GM21825 (cell line): ENCODE data around the gene ABLIM2.
"Not testable (repeated sequence)": the region's sequence is repeated elsewhere in the genome, so short reads cannot be mapped to it uniquely, and the experiment has no call there.

Experiments
- ATAC-seq: cut with Tn5 transposase; IDR thresholded peaks from one replicate; pipeline ENCODE4 v1.9.1; 2021; ENCODE audit warnings: mild to moderate bottlenecking, moderate library complexity; ENCODE audit not compliant: unreplicated experiment

The ABLIM2 gene

DNA sequence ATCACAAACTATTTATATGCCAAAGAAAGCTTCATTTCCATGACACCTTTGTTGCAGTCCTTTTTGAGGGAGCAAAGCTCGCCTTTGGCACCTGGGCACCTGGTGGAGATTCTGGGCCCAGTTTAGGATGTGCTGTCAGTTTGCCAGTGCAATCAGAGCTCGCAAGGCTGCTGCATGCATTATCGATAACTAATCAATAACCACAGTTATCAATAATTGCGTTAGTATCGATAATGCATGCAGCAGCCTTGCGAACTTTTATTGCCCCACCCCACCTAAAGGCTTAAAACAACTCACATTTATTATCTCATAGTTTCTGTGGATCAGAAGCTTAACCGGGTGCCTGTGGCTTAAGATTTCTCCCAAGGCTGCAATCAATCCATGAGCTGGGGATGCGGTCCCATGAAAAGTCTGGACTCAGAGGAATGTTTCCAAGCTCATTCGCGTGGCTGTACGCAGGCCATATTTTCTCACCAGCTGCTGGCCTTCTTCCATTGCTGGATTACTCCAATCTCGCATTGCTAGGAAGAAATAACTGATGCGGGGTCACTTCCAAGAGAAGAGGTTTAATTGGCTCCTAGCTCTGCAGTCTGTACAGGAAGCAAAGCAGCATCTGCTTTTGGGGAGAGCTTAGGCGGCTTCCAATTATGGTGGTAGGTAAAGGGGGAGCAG is 212.8 kb downstream of the ABLIM2 start:
- ATAC-seq, result no peak

DNA sequence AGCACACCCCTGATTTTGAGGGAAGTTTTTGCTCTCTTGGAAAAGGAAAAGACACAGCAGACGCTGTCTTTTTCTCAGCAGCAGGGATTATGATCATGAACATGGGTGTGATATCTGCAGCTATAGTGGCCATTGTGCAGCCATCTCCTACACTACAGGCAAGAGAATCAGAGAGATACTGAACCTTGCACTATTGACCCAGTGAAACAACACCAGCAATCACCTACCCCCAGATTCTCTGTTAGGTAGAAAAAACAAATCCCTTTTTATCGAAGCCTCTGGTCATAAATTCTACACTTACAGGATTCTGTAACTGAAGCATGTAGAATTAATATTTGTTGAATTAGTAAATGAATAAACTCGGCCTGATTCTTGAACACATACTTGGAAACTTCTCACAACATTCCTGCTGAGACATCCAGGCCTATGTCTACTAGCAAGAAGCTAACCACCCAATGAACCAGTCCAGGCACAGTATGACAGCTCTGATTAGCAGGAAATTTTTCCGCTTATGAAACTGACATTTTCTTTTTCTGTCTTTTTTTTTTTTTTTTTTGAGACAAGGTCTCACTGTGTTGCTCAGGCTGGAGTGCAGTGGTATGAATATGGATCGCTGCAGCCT is 213.9 kb downstream of the ABLIM2 start:
- no peak for ATAC-seq

DNA sequence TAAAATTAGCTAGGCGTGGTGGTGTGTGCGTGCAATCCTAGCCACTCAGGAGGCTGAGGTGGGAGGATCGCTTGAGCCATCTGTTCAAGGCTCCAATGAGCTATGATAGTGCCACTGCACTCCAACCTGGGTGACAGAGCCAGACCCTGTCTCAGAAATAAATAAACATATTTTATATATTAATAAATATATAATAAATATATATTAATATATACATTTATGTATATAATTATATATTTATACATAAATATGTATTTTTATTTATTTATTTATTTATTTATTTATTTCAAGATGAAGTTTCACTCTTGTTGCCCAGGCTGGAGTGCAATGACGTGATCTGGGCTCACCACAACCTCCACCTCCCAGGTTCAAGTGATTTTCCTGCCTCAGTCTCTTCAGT is 214.9 kb downstream of the ABLIM2 start:
- ATAC-seq, result not testable (repeated sequence)

DNA sequence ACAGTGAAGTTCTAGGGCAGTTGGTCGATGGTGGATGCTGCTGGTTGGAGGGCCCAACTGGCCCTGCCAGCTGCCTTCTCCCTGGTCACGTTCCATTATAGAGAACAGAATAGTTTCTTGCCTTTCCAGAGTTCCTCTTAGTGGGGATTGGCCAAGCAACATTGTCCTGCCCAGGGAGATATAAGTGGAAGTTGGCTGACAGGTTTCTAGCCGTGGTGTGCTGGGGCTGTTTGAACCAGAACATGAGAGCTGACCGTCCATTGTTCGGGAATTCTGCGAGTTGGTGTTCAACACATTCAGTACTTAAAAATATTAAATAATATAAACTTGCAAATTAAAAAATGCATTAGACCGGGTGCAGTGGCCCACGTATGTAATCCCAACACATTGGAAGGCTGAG is 215.4 kb downstream of the ABLIM2 start:
- no peak for ATAC-seq

DNA sequence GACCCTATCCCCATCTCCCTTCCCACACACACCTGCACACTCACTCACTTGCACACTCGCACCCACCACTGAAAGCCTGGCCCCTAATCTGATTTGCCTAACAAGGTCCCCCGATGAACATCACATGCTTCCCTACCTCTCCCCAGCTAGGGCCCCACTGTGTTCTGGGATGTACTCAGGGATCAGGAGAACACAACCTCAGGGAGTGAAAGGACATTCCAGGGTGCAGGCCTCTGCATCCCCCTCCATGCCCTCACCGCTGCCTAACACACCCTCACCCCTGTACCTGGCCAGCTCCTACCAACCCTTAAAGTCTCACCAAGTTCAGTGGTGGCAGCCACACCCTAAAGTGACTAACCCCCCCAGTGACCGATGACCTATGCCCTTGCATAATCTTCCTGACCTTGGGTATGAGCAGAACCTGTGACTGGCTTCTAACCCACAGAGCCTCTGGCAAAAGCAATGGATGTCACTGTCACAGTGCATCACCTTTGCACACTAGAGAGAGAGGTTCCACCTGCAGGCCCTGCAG is 216.6 kb downstream of the ABLIM2 start:
- no peak for ATAC-seq

DNA sequence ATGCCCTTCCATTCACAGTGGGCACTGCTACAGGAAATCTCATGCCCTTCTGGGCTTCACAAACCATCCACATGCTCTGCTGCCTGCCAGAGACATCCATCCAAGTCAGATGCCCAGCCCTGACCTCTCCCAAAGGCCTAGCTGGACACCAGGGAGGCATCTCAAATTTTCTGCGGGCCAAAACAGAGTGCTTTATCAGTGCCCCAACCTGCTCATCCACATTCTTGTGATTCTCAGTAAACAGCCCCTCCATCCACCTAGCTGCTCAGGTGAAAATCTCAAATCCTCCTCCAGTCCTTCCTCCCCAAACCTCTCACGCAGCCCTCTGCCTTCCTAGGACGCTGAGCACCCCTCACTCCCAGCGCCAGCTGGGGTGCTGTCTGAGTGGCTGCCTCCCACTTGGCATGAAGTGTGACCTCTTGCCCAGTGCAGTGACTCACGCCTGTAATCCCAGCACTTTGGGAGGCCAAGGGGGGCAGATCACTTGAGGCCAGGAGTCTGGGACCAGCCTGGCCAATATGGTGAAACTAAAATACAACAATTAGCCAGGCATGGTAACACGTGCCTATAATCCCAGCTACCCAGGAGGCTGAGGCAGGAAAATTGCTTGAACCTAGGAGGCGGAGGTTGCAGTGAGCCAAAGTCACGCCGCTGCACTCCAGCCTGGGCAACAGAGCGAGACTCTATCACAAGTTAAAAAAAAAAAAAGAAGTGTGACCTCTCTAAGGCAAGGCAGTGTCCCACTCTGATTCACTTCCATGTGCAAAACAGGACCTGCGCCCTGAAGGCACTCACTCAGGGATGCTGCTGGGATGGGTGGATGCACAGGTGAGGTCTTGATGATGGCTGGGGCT is 217.3 kb downstream of the ABLIM2 start:
- ATAC-seq, result no peak

DNA sequence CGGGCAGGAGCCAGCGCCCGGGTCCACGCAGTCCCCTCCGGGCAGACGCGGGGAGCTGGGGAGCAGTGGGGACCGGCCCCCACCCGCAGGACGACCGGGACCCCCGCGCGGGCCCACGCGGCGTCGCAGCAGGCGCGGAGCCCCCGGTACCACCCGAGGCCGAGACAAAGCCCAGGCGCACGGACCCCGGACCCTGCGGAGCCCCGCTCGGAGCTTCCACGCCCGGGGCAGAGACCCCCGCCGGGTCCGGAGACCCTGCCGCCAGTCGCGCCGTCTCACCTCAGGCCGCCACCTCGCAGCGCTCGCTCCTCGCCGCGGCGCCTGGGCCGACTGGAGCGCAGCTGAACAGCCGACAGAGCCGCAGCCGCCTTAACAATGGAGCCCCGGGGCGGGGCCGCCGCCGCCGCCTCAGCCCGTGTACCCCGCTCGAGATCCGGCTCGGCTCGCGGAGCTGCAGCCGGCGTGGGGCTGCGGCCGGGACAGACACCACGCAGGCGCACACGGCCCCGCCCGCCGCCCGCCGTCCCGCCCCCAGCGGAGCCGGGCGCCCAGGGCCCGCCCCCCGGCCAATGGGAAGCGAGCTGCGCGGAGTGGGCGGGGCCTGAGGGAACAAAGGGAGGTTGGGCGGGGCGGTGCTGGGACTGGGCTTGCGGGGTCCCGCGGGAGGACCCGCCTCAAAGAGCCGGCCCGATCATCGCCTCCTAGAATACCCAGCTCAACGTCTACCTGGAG is 219.1 kb downstream of the ABLIM2 start, which contains the start of gene AFAP1:
Gene AFAP1 (minus strand): TSS at position 485 of the 732 bp plus-strand sequence. CDS start 67,783 bp downstream, outside the sequence.
- ATAC-seq, result peak; percentile 91

DNA sequence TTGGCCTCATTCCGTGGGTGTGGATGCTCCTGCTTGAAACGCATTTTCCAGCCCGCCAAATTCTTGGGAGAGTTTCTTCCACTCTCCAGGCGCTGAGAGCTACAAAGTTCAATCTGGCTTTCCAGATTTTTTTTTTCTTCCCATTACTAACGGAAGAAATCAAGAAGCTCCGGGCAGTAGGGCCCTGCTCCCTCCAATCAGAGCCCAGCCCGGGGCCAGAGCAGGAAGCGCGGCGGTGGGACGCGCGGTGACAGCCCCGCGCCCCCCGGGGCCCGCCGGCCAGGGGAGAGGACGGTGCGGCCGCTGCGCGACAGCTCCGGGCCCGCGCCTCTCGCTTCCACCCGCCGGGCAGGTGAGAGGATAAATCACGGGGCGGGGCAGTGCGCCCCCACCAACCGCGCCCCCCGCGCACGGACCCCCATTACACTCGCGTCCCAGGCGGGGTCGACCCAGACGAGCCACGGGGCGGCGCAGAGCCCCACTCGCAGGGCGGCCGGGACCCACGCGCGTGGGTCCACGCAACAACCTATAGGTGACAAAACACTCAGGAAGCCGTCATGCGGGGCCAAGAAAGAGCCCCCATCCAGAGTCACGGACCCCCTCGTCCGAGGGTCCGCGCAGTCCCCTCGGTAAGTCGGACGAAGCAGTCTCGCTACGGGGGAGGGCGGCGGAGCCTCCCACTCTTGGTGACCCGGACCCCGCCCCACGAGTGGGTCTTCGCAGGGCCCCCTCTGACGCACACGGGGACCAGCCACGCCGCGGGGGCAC is 219.8 kb downstream of the ABLIM2 start:
- no peak for ATAC-seq

DNA sequence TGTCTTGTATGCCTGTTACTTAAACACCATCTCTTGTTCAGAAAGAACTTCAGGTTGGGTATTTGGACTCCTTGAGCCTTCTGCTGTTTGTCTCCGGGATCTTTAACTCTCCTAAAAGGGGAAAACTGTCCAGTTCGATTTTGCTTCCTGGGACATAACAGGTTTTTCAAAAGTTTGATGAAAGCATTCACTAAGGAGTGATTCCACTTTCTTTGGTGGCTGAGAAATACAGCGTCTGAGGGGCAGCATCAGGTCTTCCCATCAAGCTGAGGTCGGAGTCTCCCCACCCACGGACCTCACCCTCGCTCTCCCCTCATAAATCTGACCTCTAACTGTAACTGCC is 220.4 kb downstream of the ABLIM2 start:
- ATAC-seq, result no peak

DNA sequence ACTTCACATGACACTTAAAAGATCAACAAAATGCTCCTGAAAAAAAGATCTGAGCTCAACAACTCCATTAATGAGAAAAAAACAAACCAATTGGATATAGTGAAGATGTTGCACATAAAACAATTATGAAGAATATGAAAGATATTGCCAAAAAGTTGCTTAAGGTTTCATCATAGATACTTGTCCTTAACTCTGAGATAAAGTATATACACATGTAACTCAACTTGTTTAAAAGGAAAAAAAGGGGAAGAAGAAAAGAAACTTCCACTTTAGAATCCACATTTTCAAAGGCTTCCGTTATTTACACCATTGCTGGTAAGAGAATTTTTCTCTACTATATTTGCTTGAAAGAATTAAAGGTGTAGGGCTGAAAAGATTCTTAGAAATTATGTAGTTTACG is 221.6 kb downstream of the ABLIM2 start:
- ATAC-seq, result no peak

DNA sequence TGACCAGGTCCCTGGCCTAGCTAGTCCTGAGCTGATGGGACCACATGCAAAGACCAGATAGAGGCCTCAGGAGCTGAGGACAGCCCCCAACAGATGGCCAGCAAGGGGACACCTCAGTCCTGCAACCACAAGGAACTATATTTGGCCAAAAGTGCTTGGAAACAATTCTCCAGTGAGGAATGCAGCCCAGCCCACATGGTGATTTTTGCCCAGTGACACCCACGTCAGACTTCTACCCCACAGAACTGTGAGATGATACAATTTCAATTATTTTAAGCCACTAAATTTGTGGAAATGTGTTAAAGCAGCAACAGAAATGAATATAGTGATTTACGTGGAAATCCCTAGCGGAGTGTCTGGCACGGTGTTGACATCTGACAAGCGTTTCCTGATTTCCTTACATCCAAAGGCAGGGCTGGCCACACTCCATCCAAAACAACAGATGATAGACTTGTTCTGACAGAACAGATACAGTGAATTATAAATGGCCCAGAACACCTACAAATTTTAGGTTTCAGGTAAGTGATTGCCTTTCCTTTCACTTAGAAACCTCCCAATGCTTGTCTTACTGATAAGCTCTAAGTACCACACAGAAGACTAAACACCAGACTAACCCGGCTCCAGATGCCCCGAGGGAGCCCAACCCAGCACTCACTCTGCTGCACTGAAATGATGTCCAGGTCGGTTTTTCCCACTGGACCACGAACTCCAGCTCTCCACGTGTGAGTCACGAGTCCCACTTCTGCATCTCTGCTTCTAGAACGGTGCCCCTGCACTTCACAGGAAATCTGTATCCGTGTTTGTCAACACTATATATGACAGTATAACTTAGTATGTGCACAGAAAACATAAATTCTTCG is 224.7 kb downstream of the ABLIM2 start:
- ATAC-seq, result no peak

DNA sequence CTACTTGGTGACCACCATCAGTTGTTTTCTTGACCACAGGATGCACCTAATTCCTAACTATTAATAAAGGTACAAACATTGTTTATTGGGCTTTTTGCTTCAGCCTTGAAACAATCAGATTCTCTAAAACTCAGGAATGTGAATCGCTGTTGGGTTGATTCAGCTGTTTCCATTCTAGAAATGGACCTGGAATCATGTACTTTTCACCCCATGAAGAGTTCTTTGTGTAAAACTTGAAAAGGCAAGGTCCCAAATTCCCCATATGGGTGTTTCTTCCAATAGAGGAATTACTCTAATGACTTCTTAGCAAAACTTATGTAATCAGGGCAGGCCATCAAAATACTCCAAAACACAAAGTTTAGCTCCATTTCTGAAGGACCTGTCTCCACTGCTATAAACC is 226.3 kb downstream of the ABLIM2 start:
- ATAC-seq, result no peak

DNA sequence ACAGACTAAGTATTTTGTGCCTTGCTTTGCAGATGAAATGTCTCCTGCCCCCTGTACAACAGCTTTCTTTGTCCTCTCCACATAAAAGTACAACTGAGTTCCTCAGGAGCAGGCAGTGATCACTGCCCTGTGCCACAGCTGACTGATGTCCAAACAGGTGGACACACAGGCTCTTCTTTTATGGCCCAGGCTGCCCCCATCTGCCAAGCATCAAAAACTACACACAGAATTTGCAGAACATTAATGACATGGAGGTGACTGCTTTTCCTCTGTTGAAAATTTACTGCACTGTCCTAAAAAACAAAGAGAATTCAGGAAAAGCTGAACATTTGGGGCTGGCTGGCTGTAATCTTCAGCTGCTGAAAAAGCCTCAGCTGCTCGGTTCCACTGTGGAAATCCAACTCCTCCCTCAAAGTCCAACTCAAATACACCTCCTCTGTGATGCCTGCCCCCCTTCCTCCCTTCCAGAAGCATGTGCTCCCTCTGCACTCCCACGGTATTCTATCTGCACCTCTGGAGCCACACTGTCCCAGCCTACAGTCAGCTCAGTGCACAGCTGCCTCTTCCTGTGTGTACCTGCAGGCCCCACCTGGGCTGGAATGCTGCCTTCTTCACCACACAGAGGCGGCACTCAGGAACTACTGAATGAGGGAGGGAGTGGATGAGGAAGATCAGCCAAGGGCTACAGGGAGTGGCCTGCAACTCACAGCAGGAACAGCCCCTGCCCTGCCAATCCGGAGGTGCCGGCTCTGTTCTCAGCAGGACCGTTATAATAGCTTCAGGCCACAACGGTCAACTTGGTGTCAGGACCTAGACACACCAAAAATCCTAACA is 229.3 kb downstream of the ABLIM2 start:
- no peak for ATAC-seq

DNA sequence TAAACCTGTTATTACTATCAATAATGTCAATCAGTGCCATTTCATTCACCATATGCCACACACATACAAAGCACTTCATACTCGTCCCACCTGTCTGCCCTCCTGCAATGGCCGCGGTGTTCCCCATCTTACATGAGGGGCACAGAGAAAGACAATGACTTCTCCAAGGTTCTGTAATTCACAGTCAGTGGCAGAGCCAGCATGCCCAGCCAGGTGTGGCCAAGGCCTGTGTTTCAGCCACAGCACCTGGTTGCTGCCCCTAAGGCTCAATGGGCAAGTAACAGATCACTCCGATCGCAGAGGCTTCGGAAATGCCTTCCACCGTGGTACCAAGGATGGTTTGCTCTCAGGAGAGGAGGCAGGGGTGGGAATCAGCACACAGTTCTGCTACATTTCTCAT is 229.9 kb downstream of the ABLIM2 start:
- ATAC-seq, result no peak

DNA sequence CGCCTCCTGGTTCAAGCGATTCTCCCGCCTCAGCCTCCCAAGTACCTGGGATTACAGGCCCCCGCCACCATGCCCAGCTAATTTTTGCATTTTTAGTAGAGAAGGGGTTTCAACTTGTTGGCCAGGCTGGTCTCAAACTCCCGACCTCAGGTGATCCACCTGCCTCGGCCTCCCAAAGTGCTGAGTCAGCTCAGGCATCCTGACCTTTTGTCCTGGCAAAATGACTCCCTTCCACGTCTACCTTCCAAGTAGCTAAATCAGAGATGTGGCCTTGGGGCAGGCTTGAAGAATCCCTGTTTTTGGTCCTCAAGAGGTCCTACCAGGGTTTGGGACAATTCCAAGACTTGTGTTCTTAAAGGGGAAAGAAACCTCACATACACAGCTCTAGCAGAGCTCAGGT is 231.8 kb downstream of the ABLIM2 start:
- no peak for ATAC-seq

DNA sequence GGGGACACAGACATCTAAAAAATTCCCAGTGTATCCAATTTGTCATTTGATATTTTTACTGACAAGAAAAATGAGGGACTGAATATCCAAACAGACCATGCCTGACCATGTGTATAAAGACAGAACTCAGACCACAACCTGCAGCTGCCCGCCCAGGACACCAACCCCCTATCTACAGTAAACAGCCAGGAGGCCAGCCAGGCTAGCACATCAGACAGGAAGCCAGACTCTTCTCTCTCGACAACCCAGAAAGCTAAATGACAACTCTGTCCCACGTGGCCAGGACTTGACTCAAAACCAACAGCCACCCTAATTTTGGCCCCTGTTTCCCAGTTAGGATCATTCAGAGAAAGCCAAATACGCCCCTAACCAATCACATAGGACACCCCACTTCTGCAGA is 234.0 kb downstream of the ABLIM2 start:
- no peak for ATAC-seq

DNA sequence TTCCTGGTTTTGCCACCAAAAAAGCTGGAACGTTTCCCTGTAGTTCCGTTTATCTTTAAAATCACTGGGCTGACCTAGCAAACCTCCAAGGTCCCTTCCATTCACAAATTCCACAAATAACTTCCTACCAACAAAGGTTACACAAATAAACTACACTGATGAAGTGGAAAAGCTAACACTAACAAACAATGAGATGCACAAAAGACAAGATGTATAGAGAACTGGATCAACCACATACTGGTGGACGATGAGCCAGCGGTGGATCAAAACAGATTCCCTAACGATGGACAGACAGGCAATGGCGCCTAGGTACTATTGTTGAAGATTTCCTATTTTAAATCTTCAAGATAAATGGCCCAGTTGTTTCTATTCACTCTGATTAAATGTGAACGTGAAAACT is 234.4 kb downstream of the ABLIM2 start:
- no peak for ATAC-seq

DNA sequence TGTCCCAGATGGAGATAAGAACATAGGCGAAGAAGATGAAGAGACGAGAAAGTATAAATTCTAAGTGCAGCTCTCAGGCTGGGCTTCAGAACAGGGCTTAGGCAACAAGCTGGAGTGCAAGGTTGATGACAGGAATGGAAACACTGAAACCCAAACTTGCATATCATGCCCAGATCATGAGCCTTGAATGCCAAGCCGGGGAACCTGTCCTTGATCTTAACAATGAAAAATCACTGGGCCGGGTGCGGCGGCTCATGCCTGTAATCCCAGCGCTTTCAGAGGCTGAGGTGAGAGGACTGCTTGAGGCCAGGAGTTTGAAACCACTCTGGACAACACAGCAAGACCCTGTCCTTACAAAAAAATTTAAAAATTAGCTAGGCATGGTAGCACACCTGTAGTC is 236.1 kb downstream of the ABLIM2 start:
- ATAC-seq, result no peak

DNA sequence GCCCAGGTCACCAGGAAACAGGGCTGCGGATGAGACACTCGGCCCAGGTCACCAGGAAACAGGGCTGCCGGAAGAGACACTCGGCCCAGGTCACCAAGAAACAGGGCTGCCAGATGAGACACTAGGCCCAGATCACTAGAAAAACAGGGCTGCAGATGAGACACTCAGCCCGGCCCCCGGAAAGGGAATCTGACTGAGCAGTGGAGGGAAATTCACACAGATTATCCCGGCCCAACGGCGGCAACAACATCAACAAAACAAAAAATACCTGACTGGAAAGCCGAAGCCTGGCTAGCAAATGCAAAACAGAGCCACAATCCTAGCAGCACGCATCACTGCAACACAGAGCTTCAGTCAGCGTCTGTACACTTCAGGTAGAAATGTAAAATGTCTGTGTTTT is 239.6 kb downstream of the ABLIM2 start:
- no peak for ATAC-seq
